Non-pigmented ciliary epithelial cell (primary cell): ENCODE measurements around the gene GAS6.
"Not testable (repeated sequence)": the region's sequence is repeated elsewhere in the genome, so short reads cannot be mapped to it uniquely, and the experiment has no call there.

ENCODE experiments used
- DNase-seq: peaks from one replicate; pipeline ENCODE4 v3.0.0-alpha.2; 2010; ENCODE audit warnings: low read depth

Gene GAS6

GRCh38 chr13:113863524-113864272 lies at the start of gene GAS6:
GAS6 (minus strand) TSS chr13:113864076; CDS start chr13:113863920, 156 bp downstream.
- DNase-seq: no peak

DNA sequence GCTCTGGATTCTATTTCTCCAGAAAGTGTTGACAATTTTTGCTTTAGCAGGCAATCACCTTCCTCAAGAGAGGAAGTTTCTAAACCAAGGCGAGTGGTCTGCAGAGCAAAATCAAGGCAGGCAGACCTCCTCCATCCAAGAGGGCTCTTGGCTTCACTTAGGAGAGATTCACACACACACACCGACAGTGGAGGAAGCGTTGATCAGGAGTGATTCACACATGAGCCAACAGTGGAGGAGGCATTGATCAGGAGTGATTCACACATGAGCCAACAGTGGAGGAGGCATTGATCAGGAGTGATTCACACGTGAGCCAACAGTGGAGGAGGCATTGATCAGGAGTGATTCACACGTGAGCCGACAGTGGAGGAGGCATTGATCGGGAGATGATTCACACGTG lies 49.5 kb upstream of the GAS6 start:
- DNase-seq: not testable (repeated sequence)

- no peak for DNase-seq
These were observed 48.7 kb upstream of the GAS6 start for GRCh38 chr13:113912596-113912995.

DNA sequence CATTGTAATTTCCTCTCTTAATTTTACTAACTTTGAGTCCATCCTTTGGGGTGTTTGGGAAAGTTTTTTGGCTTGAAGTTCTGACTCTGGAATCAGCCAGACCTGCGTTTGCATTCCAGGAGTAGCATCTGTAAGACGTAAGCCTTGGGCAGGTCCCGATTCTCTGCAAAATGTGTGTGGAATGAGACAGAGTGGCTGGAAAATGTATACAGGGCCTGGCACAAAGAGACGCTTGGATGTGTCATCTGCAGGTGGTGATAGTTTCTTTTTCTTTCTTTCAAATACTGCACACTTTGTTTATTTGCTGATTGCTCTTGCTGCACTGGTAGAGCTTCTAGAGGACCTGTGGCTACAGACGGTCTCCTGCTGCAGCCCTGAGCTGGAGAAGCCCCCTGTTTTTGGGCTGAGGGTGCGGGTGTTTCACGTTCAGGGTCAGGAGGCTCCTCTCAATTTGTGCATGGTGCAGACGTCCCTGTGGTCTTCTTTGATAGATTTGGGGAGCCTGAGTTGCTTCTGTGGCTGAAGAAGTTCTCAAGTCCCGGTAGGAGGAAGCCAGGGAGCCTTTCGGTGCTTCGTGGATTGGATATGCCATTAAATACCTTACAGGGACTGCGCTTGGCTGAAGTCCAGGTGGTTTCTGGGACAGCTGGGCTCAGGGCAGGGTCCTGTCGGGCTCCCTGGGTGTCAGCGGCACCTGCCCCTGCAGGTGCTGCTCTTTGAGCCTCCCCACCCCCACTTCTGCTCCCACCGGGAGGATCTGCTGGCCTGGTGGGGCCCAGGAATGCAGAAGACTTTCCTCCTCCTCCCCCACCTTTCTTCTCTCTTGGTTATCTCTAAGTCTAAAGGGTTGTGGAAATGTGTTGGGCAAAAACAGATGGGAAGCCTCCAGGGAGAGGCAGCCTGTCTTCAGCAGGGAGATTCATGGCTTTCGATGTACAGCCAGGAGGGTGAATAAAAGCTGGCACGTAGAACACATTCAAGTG lies 44.0 kb upstream of the GAS6 start:
- DNase-seq: peak; percentile 49

DNA sequence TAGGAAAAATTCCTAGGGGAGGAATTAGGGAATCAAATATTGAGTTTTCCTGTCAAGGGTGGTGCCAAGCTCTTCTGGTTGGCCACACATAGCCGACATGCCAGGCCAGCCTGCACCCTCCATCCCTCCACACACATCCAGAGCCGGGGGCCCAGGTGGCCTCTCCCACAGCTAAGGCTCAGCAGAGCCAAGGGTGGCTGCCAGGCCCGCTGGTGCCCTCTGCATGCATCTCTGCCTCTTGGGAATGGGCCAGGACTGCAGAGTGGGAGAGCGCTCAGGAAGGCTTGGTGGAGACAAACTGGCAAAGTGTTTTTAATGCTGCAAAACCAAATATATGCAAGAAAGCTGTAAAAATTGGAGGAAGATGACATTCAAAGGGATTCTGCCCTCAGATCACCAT lies 42.7 kb upstream of the GAS6 start:
- no peak for DNase-seq

GRCh38 chr13:113905942-113906341 lies 42.1 kb upstream of the GAS6 start:
- no peak for DNase-seq

DNA sequence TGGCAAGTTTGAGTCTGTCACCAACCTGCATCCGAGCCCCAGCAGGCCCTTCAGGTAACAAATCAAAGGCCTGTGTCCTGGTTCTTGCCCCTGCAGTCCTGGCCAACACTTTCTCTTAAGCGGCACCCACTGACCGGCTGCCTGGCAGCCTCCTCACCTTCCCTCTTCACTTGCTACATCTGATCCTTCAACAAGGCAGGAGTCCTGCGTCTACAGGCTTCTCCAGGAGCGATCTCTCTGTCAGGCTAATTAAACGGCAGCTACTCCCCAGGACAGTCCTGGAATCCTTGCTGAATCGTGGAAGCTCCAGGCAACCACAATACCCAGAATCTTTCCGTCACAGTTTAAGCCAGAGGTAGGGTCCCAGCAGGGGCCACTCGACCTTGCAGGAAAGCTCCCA lies 41.1 kb upstream of the GAS6 start:
- no peak for DNase-seq

DNA sequence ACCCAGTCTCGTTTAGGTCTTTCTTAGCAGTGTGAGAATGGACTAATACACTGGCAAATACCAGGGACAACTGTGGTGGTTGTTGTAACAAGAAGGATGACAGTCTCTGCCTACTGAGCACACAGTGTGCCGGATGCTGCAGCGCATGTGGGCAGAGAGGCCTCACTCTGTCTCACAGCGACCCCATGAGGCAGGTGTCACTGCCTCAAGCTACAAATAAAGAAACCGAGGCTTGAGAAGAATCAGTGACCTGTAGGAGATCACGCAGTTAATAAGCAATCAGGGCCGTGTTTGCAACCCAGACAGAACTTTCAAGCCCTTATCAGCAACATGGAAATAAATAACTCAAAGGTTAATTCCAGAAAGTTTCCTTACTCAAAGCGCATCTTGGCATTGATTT lies 40.5 kb upstream of the GAS6 start:
- DNase-seq: no peak

DNA sequence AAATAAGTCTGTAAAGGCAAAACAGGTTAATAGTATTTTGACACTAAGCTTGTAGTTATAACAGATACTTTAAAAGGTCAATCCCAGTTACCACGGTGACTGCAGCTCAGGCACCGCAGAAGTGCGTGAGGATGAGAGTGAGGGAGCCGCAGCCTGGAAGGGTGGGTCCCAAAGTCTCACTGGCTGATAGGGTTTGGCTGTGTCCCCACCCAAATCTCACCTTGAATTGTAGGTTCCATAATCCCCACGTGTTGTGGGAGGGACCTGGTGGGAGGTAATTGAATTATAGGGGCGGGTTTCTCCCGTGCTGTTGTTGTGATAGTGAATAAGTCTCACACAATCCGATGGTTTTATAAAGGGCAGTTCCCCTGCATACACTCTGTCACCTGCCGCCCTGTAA lies 40.0 kb upstream of the GAS6 start:
- no peak for DNase-seq

DNA sequence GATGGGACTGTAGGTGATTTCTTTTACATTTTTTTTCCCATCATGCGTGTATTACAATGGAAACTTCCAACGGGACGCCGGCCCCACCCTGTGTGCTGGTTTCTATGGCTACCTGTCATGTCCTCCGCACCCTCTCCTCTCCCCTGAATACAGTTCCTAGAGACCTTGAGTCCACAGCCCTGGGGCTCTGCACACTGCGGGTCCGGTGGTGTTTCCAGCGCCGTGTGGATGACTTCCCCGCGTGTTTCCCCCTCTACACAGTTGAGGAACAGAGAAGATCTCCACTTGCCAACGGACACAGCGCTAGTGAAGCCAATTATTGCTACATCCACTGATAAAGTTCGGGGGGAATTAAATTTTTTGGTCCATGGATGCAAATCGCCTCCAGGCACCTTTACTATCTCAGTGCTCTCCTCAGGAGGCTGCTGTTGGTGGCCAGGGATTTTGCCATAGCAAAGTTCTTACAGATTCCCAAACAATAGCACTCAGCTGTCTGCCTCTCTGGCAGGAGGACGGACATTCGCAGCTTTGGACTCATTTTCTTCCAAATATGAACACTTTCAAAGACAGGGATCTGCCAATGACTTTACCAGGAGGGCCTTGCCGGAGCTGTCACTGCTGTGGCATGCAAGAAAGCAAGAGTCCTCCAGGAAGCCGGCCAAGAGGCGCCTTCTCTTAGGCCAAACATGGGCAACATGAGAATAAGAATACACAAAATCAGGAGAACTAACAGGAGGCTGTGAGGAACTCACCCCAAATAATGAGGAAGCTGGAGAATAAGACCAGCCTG lies 39.3 kb upstream of the GAS6 start:
- DNase-seq: no peak

- no peak for DNase-seq
These were observed 38.6 kb upstream of the GAS6 start for GRCh38 chr13:113902481-113902880.

DNA sequence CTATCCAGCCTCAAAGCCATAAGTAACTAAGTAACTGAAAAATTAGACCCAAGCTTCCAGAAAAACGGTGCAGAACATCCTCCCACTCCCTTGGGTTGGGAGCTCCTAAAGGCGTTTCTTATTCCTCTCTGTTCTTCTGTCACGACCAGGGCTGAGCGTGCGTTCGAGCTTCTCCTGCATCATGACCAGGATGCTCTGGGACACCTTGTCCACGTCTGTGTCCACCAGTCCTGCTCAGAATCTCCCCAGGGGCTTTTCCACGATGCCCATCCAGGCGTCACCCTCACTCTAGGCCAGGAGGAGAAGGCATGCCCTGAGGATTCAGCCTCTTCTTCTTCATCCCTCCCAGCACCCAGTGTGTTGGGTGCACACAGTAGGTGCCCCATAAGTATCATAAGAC lies 37.8 kb upstream of the GAS6 start:
- no peak for DNase-seq

DNA sequence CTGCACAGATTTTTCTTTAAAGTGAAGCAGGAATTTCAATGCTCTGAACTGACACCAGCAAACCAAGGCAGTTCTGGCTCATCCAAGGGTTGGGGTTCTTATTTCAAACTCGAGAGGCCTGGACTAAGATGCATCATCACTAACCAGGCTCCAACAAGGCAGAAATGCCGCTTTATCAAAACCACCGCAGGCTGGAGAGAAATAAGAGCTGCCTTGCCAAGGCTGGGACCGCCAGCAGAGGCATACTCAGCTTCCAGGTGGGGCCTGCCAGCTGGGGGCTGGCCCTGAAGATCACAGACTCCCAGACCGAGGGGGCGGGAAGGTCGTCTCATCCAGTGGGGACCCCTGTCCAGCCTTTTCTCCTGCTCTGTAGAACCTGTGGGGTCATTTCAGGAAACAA lies 37.4 kb upstream of the GAS6 start:
- no peak for DNase-seq

DNA sequence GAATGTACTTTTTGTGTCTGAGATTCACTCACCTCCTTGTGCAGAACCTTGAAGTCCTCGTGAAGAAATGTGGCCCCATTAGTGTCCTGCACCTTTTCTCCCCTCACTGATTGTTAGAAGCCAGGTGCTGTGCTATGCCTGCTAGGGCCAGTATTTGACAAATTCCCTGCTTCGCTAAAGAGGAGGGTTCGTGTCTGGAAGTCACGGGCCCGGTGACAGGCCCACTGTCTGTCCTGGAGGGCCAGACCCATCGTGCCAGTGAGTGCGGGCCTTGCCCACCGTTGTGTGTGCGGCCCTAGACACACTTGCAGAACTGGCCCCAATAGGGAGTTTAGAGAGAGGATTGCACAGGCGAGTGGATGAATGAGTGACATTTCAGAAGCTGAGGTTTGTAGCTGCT lies 36.8 kb upstream of the GAS6 start:
- DNase-seq: no peak

GRCh38 chr13:113898391-113898790 lies 34.5 kb upstream of the GAS6 start:
- no peak for DNase-seq

GRCh38 chr13:113897966-113898365 lies 34.1 kb upstream of the GAS6 start:
- no peak for DNase-seq

GRCh38 chr13:113897161-113897560 lies 33.3 kb upstream of the GAS6 start:
- DNase-seq: peak; percentile 83

- DNase-seq: no peak
These were observed 31.6 kb upstream of the GAS6 start for GRCh38 chr13:113895436-113895835.

DNA sequence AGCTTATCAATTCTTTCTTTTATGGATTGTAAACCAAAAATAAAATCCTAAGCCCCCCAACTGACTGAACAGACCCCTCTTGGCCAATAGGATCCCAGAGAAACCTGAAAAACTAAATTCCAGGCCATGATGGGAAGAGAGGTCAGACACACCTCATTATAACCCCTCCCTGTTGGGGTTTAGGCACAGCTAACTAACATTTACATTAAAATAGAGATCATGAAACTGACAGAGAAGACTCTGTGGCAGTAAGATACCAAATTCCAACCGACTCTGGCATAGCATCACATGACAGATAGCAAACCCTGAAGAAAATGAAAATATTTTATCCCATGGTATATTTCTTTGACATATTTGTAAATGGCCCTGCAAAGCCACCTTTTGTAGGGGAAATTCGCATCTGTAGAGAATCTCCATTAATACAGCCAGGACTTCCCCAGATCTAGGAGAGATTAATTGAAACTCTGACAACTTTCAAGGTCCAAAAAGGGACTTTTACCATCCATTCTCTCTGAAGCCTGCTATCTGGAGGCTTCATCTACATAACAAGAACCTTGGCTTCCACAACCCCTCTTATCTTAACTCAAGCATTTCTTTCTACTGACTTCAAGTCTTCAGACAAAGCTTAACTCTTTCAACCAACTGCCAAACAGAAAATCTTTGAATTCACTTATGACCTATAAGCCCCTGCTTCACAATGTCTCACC lies 27.1 kb upstream of the GAS6 start:
- DNase-seq: no peak

- DNase-seq: no peak
These were observed 25.6 kb upstream of the GAS6 start for GRCh38 chr13:113889467-113889866.

DNA sequence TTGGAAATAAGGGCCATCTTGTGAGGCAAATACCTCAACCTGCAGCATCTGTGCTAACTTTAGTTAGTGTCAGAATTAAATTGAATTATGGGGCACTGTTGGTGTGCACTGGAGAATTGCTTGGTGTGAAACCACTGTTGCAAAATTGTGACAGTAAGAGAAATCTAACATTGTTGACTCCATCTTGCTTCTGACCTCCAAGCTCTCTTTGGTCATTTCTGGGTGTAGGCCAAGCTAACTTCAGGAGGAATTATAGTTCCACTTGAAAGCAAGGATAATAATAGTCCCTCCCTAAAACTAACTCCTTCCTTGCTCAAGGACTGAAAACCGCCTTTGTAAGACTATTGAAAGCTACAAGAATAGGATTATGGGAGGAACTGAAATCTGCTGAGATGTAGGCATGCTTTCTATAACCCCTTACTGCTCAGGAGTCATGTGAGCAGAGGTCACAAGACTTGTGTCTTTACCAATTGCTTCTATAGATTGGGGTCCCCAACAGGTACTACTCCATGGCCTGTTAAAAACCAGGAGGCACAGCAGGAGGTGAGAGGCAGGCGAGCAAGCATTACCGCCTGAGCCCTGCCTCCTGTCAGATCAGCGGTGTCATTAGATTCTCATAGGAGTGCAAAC lies 24.9 kb upstream of the GAS6 start:
- no peak for DNase-seq
